Pons (tissue), 1 donor: ENCODE results near the gene TWIST2.

Experiments
- DNase-seq: peaks from one replicate; pipeline ENCODE4 v3.0.0-alpha.2; 2016; ENCODE audit warnings: low spot score

The TWIST2 gene

DNA sequence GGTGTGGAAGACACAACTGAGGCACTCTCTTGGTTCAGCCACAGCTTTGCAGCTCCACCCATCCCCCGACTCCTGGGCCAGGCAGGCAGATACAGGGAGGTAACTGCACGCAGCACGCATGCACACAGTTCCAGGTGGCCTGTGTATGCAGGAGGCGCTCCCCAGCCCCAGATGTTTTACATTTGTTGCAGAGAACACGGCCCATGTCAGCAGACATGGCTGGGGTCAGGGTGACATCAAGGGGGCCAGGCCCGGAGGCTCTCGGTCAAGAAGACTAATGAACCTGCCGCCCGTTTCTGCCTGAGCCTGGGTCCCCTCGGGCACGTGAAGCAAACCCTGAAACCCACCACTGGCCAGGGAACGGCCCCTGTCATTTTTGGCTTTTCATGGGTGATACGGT is 57.3 kb downstream of the TWIST2 start:
- DNase-seq = no peak

- DNase-seq = no peak
Observed at GRCh38 chr2:238905644-238906043, 57.8 kb downstream of the TWIST2 start.

DNA sequence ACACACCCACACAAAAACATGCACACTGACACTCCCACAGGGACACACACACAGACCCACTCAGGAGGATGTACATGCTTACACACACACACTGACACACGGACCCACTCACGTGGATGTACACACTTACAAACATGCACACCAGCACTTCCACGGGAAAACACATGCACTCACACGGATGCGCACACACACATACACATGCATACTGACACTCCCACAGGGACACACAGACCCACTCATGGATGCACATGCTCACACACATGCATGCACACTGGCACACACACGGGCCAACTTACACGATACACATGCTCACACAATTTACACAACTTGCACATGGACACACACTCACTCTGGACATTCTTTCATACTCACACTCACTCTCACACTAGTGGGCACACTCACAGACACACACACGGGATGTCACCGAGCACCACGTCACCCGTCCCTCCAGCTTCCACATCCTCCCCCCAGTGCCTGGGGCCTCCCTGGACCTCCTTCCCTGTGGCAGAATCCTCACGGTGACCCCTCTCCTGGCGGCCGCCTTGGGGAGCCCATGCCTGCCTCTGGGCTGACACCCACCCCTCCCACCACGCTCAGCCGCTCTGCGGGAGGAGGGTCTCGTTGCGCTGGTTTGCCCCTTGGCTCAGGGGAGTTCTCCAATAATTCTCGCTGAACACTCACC is 58.5 kb downstream of the TWIST2 start:
- no peak for DNase-seq

DNA sequence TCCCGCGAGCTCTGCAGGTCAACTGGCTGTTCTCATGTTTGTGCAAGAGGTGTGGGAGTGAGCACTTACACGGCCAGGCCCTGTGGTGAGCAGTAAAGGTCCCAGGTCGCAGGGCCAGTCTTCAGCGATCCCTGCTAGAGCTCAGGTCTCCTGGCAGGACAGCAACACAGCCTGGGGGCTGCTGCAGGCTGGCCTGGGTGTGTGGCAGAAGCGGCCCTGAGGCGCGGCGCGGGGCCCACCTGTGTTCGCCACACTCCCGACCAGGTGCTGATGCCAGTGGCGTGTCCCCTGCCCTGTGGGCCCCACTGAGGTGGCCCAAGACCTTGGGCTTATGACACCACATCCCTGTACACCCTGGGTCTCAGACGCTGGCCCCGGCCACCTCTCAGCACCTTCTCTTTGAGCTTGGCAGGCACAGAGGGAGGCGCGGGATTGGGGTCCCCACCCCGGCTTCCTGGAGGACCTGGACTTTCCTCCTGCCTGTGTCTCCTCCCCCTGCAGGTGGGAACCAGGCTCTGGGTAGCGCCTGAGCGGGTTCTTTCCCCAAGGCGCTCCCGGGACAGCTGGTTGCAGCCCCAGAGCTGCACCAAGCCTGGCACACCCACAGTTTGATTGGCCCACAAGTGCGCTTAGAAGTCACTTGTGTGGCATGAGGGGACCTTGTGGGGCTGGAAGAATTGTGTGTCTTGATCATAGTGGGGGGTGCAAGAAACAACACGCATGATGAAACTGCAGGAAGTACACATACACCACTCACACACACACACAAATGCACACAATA is 59.2 kb downstream of the TWIST2 start:
- no peak for DNase-seq

DNA sequence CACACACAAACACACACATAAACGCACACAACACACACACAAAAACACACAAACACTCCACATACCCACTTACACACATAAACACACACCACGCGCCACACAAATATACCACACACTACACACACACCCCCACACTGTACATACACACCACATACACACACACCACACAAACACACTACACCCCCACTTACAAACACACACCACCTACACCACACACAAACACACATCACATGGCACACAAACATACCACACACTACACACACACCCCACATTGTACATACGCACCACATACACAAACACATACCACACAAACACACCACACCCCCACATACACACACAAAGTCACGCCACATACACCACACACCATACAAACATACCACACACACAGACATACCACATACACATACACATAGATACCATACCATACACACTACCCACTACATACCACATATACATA is 59.9 kb downstream of the TWIST2 start:
- DNase-seq = no peak

DNA sequence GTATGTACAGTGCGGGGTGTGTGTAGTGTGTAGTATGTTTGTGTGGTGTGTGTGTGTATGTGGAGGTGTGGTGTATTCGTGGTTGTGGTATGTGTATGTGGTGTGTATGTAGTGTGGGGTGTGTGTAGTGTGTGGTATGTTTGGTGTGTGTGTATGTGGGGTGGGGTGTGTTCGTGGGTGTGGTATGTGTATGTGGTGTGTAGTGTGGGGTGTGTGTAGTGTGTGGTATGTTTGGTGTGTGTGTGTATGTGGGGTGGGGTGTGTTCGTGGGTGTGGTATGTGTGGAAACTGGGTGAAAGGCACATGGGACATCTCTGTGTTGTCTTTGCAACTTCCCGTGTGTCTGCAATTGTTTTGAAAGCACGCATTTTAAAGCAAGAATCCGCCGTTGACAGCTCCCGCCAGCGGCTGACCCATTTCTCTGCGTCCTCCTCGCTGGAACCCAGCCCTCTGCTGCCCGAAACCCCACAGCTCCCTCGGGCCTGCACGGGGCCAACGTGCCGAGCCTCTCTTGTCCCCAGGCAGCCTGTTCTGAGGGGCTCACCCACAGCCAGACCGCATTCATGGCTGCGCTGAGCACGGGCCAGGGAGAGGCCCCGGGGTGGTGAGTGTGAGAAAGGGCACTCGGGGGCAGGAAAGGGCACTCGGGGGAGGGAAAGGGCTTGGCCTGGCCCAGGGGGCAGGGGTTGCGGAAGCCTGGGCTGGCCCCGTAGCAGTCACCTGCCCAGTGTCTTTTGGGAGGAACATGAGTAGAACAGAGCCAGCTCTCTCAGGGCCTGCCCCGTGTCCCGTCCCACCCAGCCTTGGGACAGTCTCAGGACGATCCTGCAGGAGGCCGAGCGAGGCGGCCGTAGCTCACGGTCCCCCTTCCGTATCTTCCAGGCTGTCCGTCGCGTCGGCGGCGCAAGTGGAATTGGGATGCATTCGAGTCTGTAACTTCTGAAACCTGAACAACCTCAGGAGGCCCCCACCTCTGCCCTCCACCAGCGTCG is 61.4 kb downstream of the TWIST2 start:
- DNase-seq = no peak

DNA sequence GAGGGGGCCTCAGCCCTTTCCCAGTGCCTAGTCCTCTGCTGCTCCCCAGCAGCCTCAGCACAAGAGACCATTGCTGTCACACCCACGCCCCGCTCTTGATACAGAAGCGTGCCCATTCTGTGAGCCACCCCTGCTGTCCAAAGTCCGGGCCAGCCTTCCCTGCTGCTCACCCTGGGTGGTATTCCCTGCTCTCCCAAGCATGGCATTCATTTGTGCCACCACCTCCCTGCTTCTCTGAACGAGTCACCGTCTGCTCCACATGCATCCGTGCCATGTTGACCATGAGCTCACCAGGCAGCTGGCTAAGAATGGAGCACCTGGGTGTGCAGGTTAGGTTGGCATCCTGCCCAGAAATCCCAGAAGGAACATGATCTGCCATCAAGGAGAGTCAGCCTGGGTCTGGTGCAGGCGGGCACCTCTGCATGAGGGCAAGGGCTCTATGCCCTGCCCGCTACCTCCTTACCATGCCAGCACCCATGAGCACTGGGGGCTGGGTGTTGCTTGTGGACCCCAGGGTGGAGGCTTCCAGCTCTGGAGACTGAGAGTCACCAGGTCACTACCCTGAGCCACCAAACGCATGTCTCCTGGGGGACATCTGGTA is 63.0 kb downstream of the TWIST2 start:
- DNase-seq = no peak

DNA sequence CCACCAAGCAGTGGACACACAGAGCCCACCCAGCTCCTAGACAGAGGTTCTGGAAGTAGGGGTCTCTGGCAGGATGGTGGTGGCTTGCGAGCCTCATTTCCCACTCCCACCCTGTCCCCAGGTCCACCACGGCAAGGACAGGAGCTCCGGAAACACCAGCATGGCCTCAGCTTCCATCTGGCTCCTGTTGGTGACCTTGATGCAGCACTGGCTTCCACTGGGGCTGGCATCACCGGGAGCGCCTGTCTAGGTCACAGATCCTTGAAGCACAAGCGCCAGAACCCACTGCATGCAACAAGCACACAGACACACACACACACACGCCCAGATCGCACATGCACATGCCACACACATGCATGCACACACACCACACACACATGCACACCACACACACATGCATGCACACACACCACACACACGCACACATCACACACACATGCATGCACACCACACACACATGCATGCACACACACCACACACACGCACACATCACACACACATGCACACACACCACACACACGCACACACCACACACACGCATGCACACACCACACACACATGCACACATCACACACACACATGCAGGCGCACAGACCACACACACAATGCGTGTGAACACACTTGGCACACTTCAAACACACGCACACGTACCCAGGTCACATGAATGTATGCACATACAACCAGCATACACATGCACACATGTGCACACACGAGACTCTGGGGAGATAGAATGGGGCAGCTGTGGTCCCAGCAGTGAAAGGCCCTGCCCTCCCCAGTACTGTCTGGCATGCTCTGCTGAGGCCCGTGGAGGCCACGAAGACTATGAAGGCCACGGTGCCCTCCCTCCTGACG is 63.7 kb downstream of the TWIST2 start:
- DNase-seq = no peak

- no peak for DNase-seq
Observed at GRCh38 chr2:238912228-238912915, 64.5 kb downstream of the TWIST2 start.

DNA sequence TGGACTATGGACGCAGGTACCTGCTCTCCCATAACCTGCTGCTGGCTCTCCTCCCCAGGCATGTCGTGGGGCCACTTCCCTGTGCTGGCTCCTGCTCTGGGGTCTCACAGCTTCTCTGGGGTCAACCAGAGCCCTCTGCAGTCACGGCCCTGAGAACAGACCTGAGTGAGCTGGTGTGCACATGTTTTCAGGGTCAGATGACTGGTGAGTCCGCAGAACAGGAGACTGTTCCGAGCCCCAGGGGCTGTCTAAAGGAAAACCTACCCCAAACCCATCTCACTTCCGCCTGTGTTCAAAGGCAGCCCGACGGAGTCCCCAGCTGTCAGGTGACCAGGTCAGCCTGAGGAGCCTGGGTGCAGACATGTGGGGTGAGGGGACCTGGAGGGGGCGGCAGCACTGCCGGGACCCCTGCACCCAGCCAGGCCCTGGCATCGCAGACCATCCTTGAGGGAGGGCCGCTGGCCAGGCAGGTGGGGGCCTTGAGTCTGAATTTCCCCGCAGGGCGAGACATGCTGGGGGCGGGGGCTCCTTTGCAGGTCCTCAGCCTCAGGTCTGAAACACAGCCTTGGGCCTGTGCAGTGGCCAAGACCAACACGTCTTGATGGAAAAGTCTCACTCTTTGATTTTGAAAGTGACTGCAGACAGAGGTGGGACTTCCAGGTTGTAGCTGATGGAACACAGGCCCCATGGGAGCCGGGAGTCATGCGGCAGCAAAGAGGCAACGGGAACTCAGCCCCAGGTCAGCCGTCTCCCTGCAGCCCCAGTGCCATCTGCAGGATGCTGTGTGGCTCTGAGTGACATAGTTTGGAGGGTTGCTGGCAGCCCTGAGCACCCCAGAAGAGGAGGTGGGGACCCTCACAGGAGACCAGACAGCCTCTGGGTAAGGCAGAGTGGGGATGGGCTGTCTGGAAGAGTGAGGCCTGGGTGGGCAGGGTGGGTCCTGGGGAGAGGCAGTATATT is 65.3 kb downstream of the TWIST2 start:
- DNase-seq = no peak

- no peak for DNase-seq
Observed at GRCh38 chr2:238913931-238914647, 66.2 kb downstream of the TWIST2 start.

GRCh38 chr2:238914648-238915015 is 66.7 kb downstream of the TWIST2 start:
- no peak for DNase-seq

- no peak for DNase-seq
Observed at GRCh38 chr2:238915196-238915595, 67.3 kb downstream of the TWIST2 start.

GRCh38 chr2:238915596-238915995 is 67.7 kb downstream of the TWIST2 start:
- DNase-seq = no peak

DNA sequence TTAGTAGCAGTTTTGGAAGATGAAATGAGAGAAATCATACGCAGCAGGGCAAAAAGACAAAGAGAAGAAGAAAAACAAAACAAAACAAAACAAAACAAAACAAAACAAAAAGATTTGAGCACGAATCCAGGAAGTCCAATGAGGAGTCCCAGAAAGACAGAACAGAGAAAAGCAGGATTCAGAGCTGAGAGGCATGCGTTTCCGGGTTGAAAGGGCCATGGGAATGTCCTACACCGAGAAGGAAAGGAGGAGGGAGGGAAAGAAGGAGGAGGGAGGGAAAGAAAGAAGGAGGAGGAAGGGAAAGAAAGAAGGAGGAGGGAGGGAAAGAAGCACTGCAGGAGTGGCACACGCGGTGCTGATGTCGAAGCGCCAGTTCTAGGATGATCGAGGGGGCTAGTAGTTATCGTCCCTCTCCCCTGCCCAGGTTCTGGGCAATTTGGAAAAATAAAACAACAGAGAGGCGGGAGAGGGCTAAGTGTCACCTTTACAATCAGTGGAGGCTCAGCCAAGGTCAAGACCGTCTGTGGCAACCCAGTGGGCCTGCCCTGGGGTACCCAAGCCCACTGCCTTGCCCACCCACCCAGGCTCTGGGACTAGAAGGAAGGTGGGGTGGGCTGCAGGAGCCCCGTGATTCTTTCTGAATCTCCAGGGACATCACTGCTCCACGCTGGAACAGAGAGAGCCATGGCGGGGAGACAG is 68.4 kb downstream of the TWIST2 start:
- no peak for DNase-seq

DNA sequence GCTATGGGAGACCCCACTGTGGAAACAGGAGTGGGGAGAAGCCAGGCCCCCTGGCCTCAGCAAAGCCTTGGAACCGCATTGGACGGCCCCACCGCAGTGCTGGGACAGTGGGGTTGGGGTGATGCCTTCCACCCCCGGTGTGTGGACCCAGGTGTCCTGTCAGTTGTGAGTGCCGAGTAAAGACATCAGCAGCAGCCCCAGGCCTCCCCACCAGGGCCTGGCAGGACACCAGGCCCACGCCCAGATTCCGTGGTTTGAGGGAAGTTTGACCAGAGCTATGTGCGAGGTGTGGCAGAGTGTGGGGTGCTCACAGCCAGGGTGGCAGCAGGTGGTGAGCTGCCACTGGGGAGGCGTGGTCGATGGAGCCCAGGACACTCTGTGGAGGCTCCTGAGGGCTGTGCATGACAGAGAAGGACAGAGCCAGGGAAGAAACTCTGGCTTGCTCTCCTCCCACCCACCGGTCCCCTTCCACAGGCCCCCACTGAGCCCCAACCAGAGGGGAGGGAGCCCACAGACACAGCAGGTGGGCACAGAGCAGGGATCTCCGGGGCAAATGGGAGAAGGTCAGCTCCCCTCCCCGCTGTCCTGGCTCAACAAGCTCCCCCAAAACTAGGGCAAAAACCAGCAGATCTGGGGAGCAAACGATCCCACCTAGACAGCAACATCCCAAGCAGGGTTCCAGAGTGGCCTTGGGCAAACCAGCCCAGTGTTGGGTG is 69.1 kb downstream of the TWIST2 start:
- no peak for DNase-seq

DNA sequence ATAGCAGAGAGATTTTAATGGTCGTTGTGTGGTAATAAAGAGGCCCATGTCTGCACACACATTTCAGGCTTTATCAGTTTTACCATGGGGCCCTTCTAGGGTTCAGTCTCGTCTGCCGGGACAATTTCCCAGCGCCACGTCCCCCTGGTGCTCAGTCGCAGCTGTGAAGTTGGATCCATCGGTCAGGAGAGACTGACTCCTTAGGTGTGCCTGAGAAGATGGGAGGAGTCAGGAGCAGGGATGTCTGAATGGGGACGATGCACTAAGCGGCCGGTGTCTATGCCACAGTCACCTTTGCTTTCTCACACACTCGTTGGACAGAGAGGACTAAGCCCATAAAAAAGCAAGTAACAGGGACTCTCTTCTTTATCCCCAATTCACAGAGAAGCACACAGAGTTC is 71.4 kb downstream of the TWIST2 start:
- DNase-seq = no peak
